PFSK-1 (cell line): Measurements from ENCODE around the gene RAB3C.

Experiments used
- FOXP2 ChIP-seq: optimal IDR thresholded peaks from 2 replicates; pipeline ENCODE3; 2011; ENCODE audit warnings: borderline replicate concordance, control low read depth, inconsistent platforms; ENCODE audit not compliant: insufficient read depth; ENCODE audit errors: extremely low read length, extremely low read depth
- POLR2AphosphoS5 ChIP-seq: IDR thresholded peaks from 2 replicates; pipeline ENCODE4 v1.6.1; 2012; ENCODE audit warnings: low read depth, mild to moderate bottlenecking, control low read depth, low read length, moderate library complexity
- REST ChIP-seq, 2 experiments: IDR thresholded peaks; 2 replicates each; pipeline versions ENCODE4 v1.6.1 to v1.8.0; 2011 to 2012; ENCODE audit warnings: low read depth in 2 of 2, low read length in 2 of 2, control low read depth in 1 of 2, inconsistent platforms in 1 of 2, mild to moderate bottlenecking in 1 of 2, moderate library complexity in 1 of 2; ENCODE audit not compliant: insufficient read depth in 1 of 2
- SIN3A ChIP-seq: IDR thresholded peaks from 2 replicates; pipeline ENCODE4 v1.6.1; 2012; ENCODE audit warnings: mild to moderate bottlenecking, low read length, moderate library complexity, borderline replicate concordance; ENCODE audit not compliant: insufficient read depth
- TAF1 ChIP-seq: IDR thresholded peaks from 2 replicates; pipeline ENCODE4 v1.6.1; 2012; ENCODE audit warnings: low read length, control low read depth, borderline replicate concordance; ENCODE audit not compliant: insufficient read depth

RAB3C gene

GRCh38 chr5:58851571-58851970 lies 268.7 kb downstream of the RAB3C start:
- TF ChIP-seq TAF1 (no peak), SIN3A (no peak), FOXP2 (no peak), REST (IDR thresholded peaks at IDR 0.05; ENCODE audit: insufficient read depth in 1 of 2, low read depth in 2 of 2, low read length in 2 of 2) (no peak), POLR2AphosphoS5 (no peak)

DNA sequence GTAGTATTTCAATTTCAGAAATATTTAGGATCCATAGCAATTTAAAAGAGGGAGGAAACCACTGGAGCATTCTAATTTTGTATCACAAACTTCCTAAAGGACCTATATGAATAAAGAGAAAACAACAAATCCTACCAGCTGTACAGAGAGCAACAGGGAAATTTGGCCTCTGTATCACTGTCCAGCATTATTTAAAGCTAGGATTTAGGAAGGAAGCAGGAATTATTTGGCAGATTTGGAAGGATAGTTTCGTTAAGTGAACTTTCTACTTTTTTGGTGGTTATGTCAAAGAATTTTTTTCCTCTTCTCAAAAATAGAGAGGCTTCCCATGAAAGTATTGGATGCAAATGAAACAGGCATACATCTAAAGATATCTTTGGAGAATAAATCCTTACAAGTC lies 269.7 kb downstream of the RAB3C start:
- TF ChIP-seq SIN3A: no peak
- no peak for TF ChIP-seq FOXP2
- no peak for TF ChIP-seq TAF1
- TF ChIP-seq POLR2AphosphoS5: no peak
- TF ChIP-seq REST (IDR thresholded peaks at IDR 0.05; ENCODE audit: insufficient read depth in 1 of 2, low read depth in 2 of 2, low read length in 2 of 2): no peak

DNA sequence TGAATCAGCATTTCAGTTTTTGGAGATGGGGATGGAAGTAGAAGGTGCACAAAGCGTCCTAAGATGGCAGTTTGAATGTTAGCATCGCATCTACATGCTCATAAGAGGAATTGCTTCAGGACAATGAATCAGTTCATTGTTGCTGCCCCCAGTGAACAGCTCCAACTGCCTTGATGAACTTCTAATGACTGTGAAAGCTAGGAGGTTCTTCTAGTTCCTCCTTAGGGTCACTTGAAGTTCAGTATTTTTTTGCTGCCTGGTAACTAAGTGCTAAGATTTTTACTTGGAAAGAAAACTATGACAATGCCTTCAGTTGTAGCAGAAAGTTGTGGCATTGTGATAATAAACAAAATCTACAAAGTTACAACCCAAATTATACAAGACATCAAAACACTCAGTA lies 271.6 kb downstream of the RAB3C start:
- TF ChIP-seq FOXP2 (no peak), REST (IDR thresholded peaks at IDR 0.05; ENCODE audit: insufficient read depth in 1 of 2, low read depth in 2 of 2, low read length in 2 of 2) (no peak), TAF1 (no peak), POLR2AphosphoS5 (no peak), SIN3A (no peak)

GRCh38 chr5:58855851-58856739 lies 273.2 kb downstream of the RAB3C start:
- TF ChIP-seq SIN3A (no peak), POLR2AphosphoS5 (no peak), REST (IDR thresholded peaks at IDR 0.05; ENCODE audit: insufficient read depth in 1 of 2, low read depth in 2 of 2, low read length in 2 of 2) (no peak), TAF1 (no peak), FOXP2 (no peak)

DNA sequence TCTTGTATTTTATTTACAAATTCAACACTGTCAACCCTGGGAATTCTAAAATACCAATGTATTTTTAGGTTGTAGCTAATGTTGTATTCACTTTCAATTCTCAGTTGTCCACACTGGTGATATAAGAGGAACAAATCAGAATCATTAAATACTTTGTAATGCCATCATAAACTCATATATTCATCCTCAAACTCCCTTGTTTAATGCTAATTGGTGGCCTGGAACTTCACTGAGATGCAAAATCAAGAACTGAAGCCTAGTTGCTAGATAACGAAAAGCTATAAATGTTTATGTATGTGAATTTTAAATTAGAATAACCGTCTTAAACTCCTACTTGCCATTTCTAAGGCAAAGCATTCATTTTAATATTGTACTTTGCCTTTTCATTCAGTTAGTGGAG lies 274.7 kb downstream of the RAB3C start:
- TF ChIP-seq POLR2AphosphoS5 (no peak), SIN3A (no peak), TAF1 (no peak), FOXP2 (no peak), REST (IDR thresholded peaks at IDR 0.05; ENCODE audit: insufficient read depth in 1 of 2, low read depth in 2 of 2, low read length in 2 of 2) (no peak)
